ENCODE results near the gene WNK2. TPM values are rescaled to one million over a fixed set of nuclear protein-coding genes. Genes with fewer than 3 reads are reported as not detected.
A peak's percentile ranks its signal among the peaks of the same experiment; 100 is the strongest.

Gene WNK2
- polyA plus RNA-seq, 3 donors, result 0.40 TPM; not detected in 2

DNA sequence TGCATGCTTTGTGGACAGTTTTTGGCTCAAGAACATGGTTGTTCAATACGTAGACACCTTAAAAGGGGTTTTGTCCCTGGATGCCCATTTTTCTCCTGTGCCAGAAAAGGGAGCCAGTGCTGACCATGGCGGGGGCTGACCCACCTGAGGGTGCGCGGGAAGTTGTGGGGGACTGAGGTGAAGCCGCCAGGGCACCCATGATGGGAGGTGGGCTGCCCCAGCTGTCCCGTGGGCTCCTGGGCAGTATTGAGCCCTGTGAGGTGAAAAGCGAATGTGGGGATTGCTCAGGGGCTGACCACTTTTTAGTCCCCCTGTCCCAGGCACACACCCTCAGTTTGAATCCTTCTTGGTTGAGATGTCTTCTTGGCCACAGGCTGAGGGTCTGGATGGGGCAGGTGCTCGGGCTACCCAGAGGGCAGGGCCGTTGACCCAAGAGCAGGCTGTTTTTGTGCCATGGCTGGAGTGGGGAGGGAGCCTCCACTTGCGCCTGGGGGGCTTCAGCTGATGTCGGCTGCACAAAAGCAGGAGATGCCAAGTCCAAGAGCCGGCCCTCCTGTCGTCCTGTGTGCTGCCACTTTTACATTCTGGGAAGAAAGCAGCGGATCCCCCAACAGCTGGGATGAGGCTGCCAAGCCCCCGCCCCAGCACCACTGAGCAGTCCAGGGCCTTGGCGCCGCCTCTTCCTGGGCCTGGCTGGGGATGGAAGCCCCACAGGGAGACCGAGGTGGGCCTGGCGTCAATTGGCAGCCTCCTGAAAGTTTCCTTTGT lies 120.1 kb downstream of the WNK2 start:
- peaks cover 3 to 10% (median 7%) of the 10 kb centered on the region in 3 donors for H3K27me3 Mint-ChIP-seq (ENCODE audit: low read depth in 3 of 3)
- peak overlapping the region in 1 of 7 donors; percentile 25 for H3K27ac Mint-ChIP-seq
- H3K4me3 Mint-ChIP-seq, result no peak overlapping the region
- intact Hi-C loops (cut with micrococcal nuclease), result loop anchor here (2.0 to 10.0 kb wide), 3 partner anchors 142 to 199 kb away; no protein-coding TSS in a partner anchor
- no peaks in the 10 kb centered on the region for H3K9me3 Mint-ChIP-seq
- Histone ChIP-seq H2AFZ (ENCODE audit: insufficient read depth, low read depth, low read length, poor library complexity, severe bottlenecking) (no peak overlapping the region), H3K4me3 (replicated peaks in 1 of 3; ENCODE audit: low read depth in 2 of 3, low read length in 3 of 3) (no peak overlapping the region), H3K27ac (ENCODE audit: low read depth in 1 of 2, low read length in 2 of 2) (no peak overlapping the region), H3K27me3 (ENCODE audit: control insufficient read depth in 2 of 2, insufficient read depth in 2 of 2, low read length in 2 of 2) (no peaks in the 10 kb centered on the region), H3K9me3 (replicated peaks in 1 of 2; ENCODE audit: control insufficient read depth in 1 of 2, insufficient read depth in 1 of 2, low read length in 2 of 2) (no peaks in the 10 kb centered on the region), H4K20me1 (ENCODE audit: insufficient read depth, low read length) (no peaks in the 10 kb centered on the region), H3K4me1 (ENCODE audit: control insufficient read depth in 1 of 2, insufficient read depth in 2 of 2, low read length in 2 of 2) (peaks cover 9 to 11% of the 10 kb centered on the region in 2 donors), H3K36me3 (replicated peaks in 1 of 2; ENCODE audit: control insufficient read depth in 1 of 2, insufficient read depth in 2 of 2, low read length in 2 of 2) (no peaks in the 10 kb centered on the region), H3K9ac (ENCODE audit: insufficient read depth, low read length, poor library complexity, severe bottlenecking) (no peak overlapping the region), H3K79me2 (ENCODE audit: insufficient read depth, low read length) (no peaks in the 10 kb centered on the region), H3K4me2 (replicated peaks; ENCODE audit: extremely low read depth, low read length, poor library complexity, severe bottlenecking) (no peak overlapping the region)
- 91% methylated on average over 14 of the region's 19 CpGs for WGBS (ENCODE audit: insufficient coverage)
- no peak for DNase-seq
- no peak for TF ChIP-seq CTCF (IDR thresholded peaks at IDR 0.05)
- H3K4me1 Mint-ChIP-seq, result peaks cover 9% of the 10 kb centered on the region
- H3K36me3 Mint-ChIP-seq, result no peaks in the 10 kb centered on the region

DNA sequence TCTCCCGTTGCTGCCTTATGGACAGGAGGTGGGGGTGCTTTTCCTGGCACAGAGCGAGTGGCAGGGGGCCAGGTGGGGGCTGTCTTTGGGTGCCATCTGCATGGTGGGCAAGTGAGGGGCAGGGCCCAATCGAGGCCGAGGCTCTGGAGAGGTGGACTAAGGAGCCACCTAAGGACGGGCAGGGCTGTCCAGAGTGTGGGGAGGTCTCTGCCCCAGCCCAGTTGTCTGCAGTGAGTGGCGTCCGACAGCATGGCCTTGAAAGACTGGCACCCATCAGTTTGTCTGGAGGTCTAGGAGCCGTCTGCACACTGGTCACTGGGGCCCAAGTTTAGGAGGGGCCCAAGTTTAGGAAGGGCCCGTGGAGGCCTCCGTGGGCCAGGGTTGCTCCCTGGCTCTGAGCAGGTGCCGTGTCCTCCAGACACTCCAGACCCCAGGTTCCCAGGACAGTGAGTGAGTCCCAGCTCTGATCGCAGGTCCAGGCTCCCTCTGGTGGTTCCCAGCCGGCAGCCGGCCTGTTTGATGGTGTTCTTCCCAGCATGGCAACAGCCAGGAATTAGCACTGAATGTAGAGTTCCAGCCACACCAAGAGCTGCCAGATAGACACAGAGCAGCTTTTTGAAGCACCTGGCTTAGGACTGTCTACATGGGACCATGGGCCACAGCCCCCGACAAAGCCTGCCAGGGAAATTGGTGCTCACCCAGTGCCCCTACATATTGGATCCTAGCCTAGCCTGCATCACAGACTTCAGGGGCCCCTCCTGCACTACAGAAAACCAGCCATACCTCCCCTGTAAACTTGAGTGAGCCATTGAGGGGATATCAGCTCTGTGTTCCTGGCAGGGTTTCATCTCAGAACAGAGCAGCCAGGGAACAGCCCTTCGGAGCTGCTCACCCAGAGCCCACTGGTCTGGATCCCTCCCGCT lies 120.9 kb downstream of the WNK2 start:
- no peaks in the 10 kb centered on the region for H3K36me3 Mint-ChIP-seq
- H2AFZ ChIP-seq (ENCODE audit: insufficient read depth, low read depth, low read length, poor library complexity, severe bottlenecking), result no peak overlapping the region
- H3K27me3 ChIP-seq (ENCODE audit: control insufficient read depth in 2 of 2, insufficient read depth in 2 of 2, low read length in 2 of 2), result no peaks in the 10 kb centered on the region
- H3K9me3 Mint-ChIP-seq, result no peaks in the 10 kb centered on the region
- H3K4me3 Mint-ChIP-seq, result no peak overlapping the region
- no peak overlapping the region for H3K27ac ChIP-seq (ENCODE audit: low read depth in 1 of 2, low read length in 2 of 2)
- H3K4me2 ChIP-seq (replicated peaks; ENCODE audit: extremely low read depth, low read length, poor library complexity, severe bottlenecking), result no peak overlapping the region
- DNase-seq, result peak in 1 of 3 donors; percentile 4
- no peak overlapping the region for H3K4me3 ChIP-seq (replicated peaks in 1 of 3; ENCODE audit: low read depth in 2 of 3, low read length in 3 of 3)
- peaks cover 9 to 11% of the 10 kb centered on the region in 2 donors for H3K4me1 ChIP-seq (ENCODE audit: control insufficient read depth in 1 of 2, insufficient read depth in 2 of 2, low read length in 2 of 2)
- H3K27ac Mint-ChIP-seq, result no peak overlapping the region
- peak; percentile 30 for TF ChIP-seq CTCF (IDR thresholded peaks at IDR 0.05)
- H3K79me2 ChIP-seq (ENCODE audit: insufficient read depth, low read length), result no peaks in the 10 kb centered on the region
- peaks cover 2 to 10% (median 9%) of the 10 kb centered on the region in 3 donors for H3K27me3 Mint-ChIP-seq (ENCODE audit: low read depth in 3 of 3)
- no peaks in the 10 kb centered on the region for H3K36me3 ChIP-seq (replicated peaks in 1 of 2; ENCODE audit: control insufficient read depth in 1 of 2, insufficient read depth in 2 of 2, low read length in 2 of 2)
- H4K20me1 ChIP-seq (ENCODE audit: insufficient read depth, low read length), result no peaks in the 10 kb centered on the region
- H3K9me3 ChIP-seq (replicated peaks in 1 of 2; ENCODE audit: control insufficient read depth in 1 of 2, insufficient read depth in 1 of 2, low read length in 2 of 2), result no peaks in the 10 kb centered on the region
- intact Hi-C loops (cut with micrococcal nuclease), result loop anchor here (5.0 to 10.0 kb wide), 2 partner anchors 143 to 200 kb away; no protein-coding TSS in a partner anchor
- no peak overlapping the region for H3K9ac ChIP-seq (ENCODE audit: insufficient read depth, low read length, poor library complexity, severe bottlenecking)
- 85% methylated on average over 15 of the region's 17 CpGs for WGBS (ENCODE audit: insufficient coverage)
- peaks cover 9% of the 10 kb centered on the region for H3K4me1 Mint-ChIP-seq

Data from CD14-positive monocyte (primary cell).